ENCODE results near the gene PCSK4.

Gene PCSK4

GRCh38 chr19:1469255-1470054 is 20.7 kb downstream of the PCSK4 start:
- DNase-seq = no peak

GRCh38 chr19:1468821-1469254 is 21.3 kb downstream of the PCSK4 start:
- DNase-seq = peak; percentile 32

- no peak for DNase-seq
Measured at GRCh38 chr19:1468274-1468820, 21.8 kb downstream of the PCSK4 start.

- no peak for DNase-seq
Measured at GRCh38 chr19:1467490-1468273, 22.5 kb downstream of the PCSK4 start.

GRCh38 chr19:1467215-1467489 is 23.0 kb downstream of the PCSK4 start:
- no peak for DNase-seq

- DNase-seq = no peak
Measured at GRCh38 chr19:1466461-1467214, 23.5 kb downstream of the PCSK4 start.

GRCh38 chr19:1466018-1466460 is 24.1 kb downstream of the PCSK4 start:
- DNase-seq = no peak

- peak; percentile 61 for DNase-seq
Measured at GRCh38 chr19:1465191-1466016, 24.7 kb downstream of the PCSK4 start.

- no peak for DNase-seq
Measured at GRCh38 chr19:1461862-1462261, 28.3 kb downstream of the PCSK4 start.

- no peak for DNase-seq
Measured at GRCh38 chr19:1460033-1460995, 29.8 kb downstream of the PCSK4 start.

- no peak for DNase-seq
Measured at GRCh38 chr19:1459479-1459878, 30.7 kb downstream of the PCSK4 start.

GRCh38 chr19:1457892-1458291 is 32.3 kb downstream of the PCSK4 start:
- DNase-seq = no peak

- no peak for DNase-seq
Measured at GRCh38 chr19:1457031-1457739, 33.0 kb downstream of the PCSK4 start.

GRCh38 chr19:1456121-1456900 is 33.8 kb downstream of the PCSK4 start:
- DNase-seq = no peak

GRCh38 chr19:1455336-1456120 is 34.6 kb downstream of the PCSK4 start:
- peak; percentile 87 for DNase-seq

GRCh38 chr19:1455002-1455335 is 35.2 kb downstream of the PCSK4 start:
- DNase-seq = peak; percentile 59

GRCh38 chr19:1453525-1454364 is 36.4 kb downstream of the PCSK4 start:
- DNase-seq = no peak

Measured in hematopoietic multipotent progenitor cell treated with erythropoietin and hydrocortisone succinate and interleukin-3 and kit ligand, for 8 days (in vitro differentiated cells).